ENCODE measurements around the gene ROBO4. TPM values are rescaled to one million over a fixed set of nuclear protein-coding genes. Genes with fewer than 3 reads are reported as not detected.

The ROBO4 gene
- total RNA-seq, 4 donors from 2014 or later, result 4.8 to 31.8 (median 6.4) TPM

DNA sequence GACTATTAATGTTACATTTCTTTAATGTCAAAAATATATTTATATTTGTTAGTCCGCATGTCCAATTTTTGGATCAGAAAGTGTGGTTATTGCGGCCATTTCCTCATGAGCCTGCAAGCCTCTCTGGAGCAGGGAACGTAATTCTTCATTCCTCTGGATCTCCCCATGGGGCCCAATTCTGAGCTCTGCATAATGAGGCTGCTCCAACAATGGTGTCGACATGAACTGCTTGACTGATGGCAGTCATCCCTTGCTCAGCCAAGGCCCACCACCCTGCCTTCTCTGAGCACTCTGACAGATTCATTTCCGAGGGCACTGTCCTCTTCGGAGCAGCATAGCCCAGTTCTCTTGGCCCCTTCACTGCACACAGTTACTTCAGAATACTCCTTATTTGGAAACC lies 41.3 kb upstream of the ROBO4 start:
- no peak for TF ChIP-seq EP300 (IDR thresholded peaks at IDR 0.05; ENCODE audit: low read depth)
- TF ChIP-seq, protein P1, sequence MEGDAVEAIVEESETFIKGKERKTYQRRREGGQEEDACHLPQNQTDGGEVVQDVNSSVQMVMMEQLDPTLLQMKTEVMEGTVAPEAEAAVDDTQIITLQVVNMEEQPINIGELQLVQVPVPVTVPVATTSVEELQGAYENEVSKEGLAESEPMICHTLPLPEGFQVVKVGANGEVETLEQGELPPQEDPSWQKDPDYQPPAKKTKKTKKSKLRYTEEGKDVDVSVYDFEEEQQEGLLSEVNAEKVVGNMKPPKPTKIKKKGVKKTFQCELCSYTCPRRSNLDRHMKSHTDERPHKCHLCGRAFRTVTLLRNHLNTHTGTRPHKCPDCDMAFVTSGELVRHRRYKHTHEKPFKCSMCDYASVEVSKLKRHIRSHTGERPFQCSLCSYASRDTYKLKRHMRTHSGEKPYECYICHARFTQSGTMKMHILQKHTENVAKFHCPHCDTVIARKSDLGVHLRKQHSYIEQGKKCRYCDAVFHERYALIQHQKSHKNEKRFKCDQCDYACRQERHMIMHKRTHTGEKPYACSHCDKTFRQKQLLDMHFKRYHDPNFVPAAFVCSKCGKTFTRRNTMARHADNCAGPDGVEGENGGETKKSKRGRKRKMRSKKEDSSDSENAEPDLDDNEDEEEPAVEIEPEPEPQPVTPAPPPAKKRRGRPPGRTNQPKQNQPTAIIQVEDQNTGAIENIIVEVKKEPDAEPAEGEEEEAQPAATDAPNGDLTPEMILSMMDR (IDR thresholded peaks at IDR 0.05), result no peak
- TF ChIP-seq POLR2A (IDR thresholded peaks at IDR 0.05), result no peak
- no peak for TF ChIP-seq POLR2AphosphoS5 (IDR thresholded peaks at IDR 0.05)
- H3K27ac ChIP-seq, result no peak overlapping the region
- no peak for DNase-seq
- WGBS, 2 donors (ENCODE audit: low coverage in 1 of 2), result 82% methylated on average over 6 of the region's 6 CpGs; no CpG with 5 or more reads in 1 of the 2 donors
- H3K27me3 ChIP-seq, result peaks cover 13% of the 10 kb centered on the region
- in situ Hi-C loops (cut with MboI; ENCODE audit: low pct_ligation_motif_present in 1 of 4, low pct_unique_long_range_greater_than_20kb in 1 of 4, low sequenced_read_pairs in 3 of 4) (no loop called here), intact Hi-C loops (cut with DNase I; ENCODE audit: low total_unique reads) (no loop called here)
- H3K36me3 ChIP-seq, result no peaks in the 10 kb centered on the region
- H3K9me3 ChIP-seq, result no peaks in the 10 kb centered on the region
- no peak overlapping the region for H3K4me3 ChIP-seq
- no peaks in the 10 kb centered on the region for H3K4me1 ChIP-seq

DNA sequence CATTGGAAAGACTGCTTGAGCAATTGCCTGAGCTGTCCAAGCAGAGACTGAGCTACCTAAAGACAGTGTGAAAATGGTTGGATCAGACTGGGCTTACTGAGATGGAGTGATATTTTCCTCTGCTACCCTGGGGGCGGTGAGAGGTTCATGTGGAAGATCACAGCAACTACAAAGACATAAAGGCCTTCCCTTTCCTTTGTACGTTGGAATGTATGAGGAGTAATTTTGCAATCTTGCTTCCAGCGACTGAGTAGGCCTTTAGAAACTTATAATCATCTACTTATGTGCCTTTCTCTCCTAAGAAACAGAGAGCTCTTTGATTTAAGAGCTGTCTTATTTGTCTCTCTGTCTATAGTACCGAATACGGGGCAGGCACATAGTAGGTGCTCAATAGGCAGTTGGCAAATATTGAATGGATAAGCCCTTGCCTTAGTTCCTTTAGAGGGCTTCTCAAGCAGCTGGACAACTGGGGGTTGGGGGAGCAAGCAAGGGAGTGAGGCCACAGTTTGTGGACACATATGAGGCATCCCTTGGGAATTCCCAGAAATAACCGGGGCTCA lies 40.6 kb upstream of the ROBO4 start:
- in situ Hi-C loops (cut with MboI; ENCODE audit: low pct_ligation_motif_present in 1 of 4, low pct_unique_long_range_greater_than_20kb in 1 of 4, low sequenced_read_pairs in 3 of 4), result no loop called here
- WGBS, 2 donors (ENCODE audit: low coverage in 1 of 2), result 69 to 74% methylated on average over 3 to 6 of the region's 6 CpGs
- H3K27ac ChIP-seq, result no peak overlapping the region

DNA sequence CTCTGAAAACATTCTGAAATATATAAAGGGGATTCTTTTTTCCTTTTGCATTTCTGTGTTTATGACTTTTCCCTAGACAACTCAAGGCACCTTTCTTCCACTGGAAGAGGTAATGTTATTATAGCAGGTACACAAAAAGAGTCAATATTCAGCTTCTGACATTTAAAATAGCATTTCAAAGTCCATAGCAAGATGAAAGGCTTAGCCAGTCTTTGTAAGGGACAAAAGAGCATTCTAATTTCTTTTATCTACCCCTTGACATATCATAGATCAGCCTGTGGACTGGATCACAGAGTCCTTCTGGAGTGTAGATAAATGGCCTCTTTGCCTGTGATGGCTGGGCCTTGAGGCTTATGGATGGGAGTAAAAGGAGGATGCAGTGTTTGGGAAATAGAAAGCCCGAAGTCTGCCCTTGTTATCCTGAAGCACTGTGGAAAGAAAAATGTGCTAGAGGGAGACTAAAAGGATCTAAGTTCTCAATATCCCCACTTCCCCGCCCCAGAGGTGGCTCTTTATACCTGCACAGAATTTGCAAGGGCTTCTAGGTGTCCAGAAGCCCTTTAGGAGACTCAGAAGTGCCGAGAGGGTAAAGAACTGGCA lies 39.8 kb upstream of the ROBO4 start:
- in situ Hi-C loops (cut with MboI; ENCODE audit: low pct_ligation_motif_present in 1 of 4, low pct_unique_long_range_greater_than_20kb in 1 of 4, low sequenced_read_pairs in 3 of 4), result no loop called here
- 58 to 71% methylated on average over 3 of the region's 3 CpGs for WGBS, 2 donors (ENCODE audit: low coverage in 1 of 2)
- TF ChIP-seq, protein P1 (IDR thresholded peaks at IDR 0.05), result no peak
- TF ChIP-seq POLR2AphosphoS5 (IDR thresholded peaks at IDR 0.05), result no peak
- TF ChIP-seq POLR2A (IDR thresholded peaks at IDR 0.05), result no peak
- no peak for TF ChIP-seq EP300 (IDR thresholded peaks at IDR 0.05; ENCODE audit: low read depth)

More for the DNA sequence above, 40.6 kb upstream of the ROBO4 start:
- no peak overlapping the region for H3K4me3 ChIP-seq
- no peak for DNase-seq
- intact Hi-C loops (cut with DNase I; ENCODE audit: low total_unique reads), result no loop called here
- H3K27me3 ChIP-seq, result peaks cover 13% of the 10 kb centered on the region
- H3K4me1 ChIP-seq, result no peaks in the 10 kb centered on the region
- TF ChIP-seq POLR2A (IDR thresholded peaks at IDR 0.05) (no peak), EP300 (IDR thresholded peaks at IDR 0.05; ENCODE audit: low read depth) (no peak), POLR2AphosphoS5 (IDR thresholded peaks at IDR 0.05) (no peak)
- TF ChIP-seq, protein P1 (IDR thresholded peaks at IDR 0.05), result no peak
- no peaks in the 10 kb centered on the region for H3K9me3 ChIP-seq
- no peaks in the 10 kb centered on the region for H3K36me3 ChIP-seq

DNA sequence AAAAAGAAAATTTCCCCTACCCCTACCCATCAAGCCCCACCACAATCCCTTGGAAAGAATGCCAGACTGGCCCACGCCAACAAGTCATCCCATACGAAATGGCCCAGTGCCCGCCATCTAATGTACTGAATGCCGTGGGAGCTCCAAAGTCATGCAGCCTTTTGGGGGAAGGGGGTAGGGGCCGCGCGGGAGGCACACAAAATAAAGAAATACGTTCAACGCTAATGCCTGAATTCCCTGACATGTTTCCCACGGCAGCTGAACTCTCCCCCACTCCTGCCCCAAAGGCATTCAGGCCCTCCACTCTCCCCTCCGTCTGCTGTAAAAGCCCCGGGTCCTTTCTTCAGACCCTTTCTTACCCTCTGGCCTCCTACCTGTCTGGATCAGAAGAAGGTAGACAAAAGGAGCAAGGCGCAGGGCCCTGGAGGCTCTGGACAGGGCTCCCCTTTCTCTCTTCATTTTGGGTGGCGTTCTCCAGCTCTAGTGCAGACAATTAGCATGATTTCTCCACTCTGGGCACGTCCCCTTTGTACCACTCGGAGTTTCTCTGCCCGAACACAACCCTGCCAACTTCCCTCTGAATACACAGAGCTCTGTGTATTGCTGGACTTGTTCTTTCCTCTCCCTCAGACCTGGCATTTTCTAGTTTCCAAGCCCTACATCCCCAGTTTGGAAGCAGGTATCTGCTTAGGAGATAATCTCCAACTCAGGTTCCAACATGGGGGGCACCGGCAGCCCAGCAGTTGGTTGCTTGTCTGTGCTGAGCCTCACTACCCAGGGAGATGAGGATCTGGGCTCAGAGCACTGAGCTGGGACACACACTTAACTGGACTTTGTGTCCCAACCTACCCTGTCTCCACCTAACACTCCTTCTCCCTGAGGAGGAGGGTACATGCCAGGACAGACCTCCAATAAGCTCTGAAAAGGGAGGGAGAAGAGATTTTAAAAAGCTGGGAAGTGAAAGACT lies 38.2 kb upstream of the ROBO4 start, which contains the start of gene HEPACAM:
HEPACAM (minus strand) TSS at position 500 of the 967 bp plus-strand sequence; CDS start at position 459, 41 bp downstream.
- intact Hi-C loops (cut with DNase I; ENCODE audit: low total_unique reads), result no loop called here

More for the DNA sequence above, 39.8 kb upstream of the ROBO4 start:
- Histone ChIP-seq H3K27ac (no peak overlapping the region), H3K4me1 (no peaks in the 10 kb centered on the region), H3K4me3 (no peak overlapping the region), H3K27me3 (peaks cover 13% of the 10 kb centered on the region), H3K9me3 (no peaks in the 10 kb centered on the region), H3K36me3 (no peaks in the 10 kb centered on the region)
- intact Hi-C loops (cut with DNase I; ENCODE audit: low total_unique reads), result no loop called here
- no peak for DNase-seq

More for the DNA sequence above, 38.2 kb upstream of the ROBO4 start, which contains the start of gene HEPACAM:
- H3K4me3 ChIP-seq, result no peak within 1 kb of the TSS
- H3K36me3 ChIP-seq, result no peaks in the 10 kb centered on the region
- WGBS, 2 donors (ENCODE audit: low coverage in 1 of 2), result 86 to 87% methylated on average over 9 to 18 of the region's 18 CpGs
- no peaks in the 10 kb centered on the region for H3K9me3 ChIP-seq
- no peaks in the 10 kb centered on the region for H3K4me1 ChIP-seq
- DNase-seq, result no peak
- H3K27ac ChIP-seq, result no peak within 1 kb of the TSS
- no peak for TF ChIP-seq POLR2AphosphoS5 (IDR thresholded peaks at IDR 0.05)
- H3K27me3 ChIP-seq, result peaks cover 13% of the 10 kb centered on the region
- in situ Hi-C loops (cut with MboI; ENCODE audit: low pct_ligation_motif_present in 1 of 4, low pct_unique_long_range_greater_than_20kb in 1 of 4, low sequenced_read_pairs in 3 of 4), result no loop called here
